SK-N-SH treated with all-trans-retinoic acid at 6 μM for 48 hours (cell line): ENCODE measurements around the gene STAG2.
"Not testable (repeated sequence)": the region's sequence is repeated elsewhere in the genome, so short reads cannot be mapped to it uniquely, and the experiment has no call there.

Source experiments
- ATAC-seq: fragments of 200-7000 bp; cut with Tn5 transposase; 3 replicates; pipeline ENCODE4 v1.9.1; 2020; ENCODE audit warnings: mild to moderate bottlenecking, moderate library complexity
- ARNTL ChIP-seq: fragments of 450-650 bp; formaldehyde crosslinking; IDR thresholded peaks from 2 replicates; pipeline ENCODE4 v1.5.0; 2020; ENCODE audit warnings: low read depth, mild to moderate bottlenecking, moderate library complexity, borderline replicate concordance
- BACH2 ChIP-seq: fragments of 250-450 bp; sonication (Bioruptor Pico); IDR thresholded peaks from 2 replicates; pipeline ENCODE4 v1.9.0; 2021; ENCODE audit warnings: mild to moderate bottlenecking, borderline replicate concordance
- CSDC2 ChIP-seq: fragments of 250-450 bp; sonication (Bioruptor Pico); IDR thresholded peaks from 2 replicates; pipeline ENCODE4 v1.5.0; 2020; ENCODE audit warnings: mild to moderate bottlenecking, moderate library complexity
- ESRRG ChIP-seq: fragments of 250-450 bp; sonication (Bioruptor Pico); IDR thresholded peaks from 2 replicates; pipeline ENCODE4 v1.6.1; 2021; ENCODE audit warnings: mild to moderate bottlenecking
- GLIS3 ChIP-seq: fragments of 250-450 bp; sonication (Bioruptor Pico); IDR thresholded peaks from 2 replicates; pipeline ENCODE4 v1.5.0; 2020; ENCODE audit warnings: mild to moderate bottlenecking, moderate library complexity
- ISL1 ChIP-seq: fragments of 250-450 bp; sonication (Bioruptor Pico); IDR thresholded peaks from 2 replicates; pipeline ENCODE4 v2.1.2; 2022; ENCODE audit warnings: mild to moderate bottlenecking, moderate library complexity
- OSR1 ChIP-seq: fragments of 250-450 bp; sonication (Bioruptor Pico); IDR thresholded peaks from 2 replicates; pipeline ENCODE4 v1.8.0; 2022; ENCODE audit warnings: moderate library complexity, mild to moderate bottlenecking, inconsistent platforms
- POU6F1 ChIP-seq: fragments of 250-450 bp; sonication (Bioruptor Pico); IDR thresholded peaks from 2 replicates; pipeline ENCODE4 v1.8.0; 2021; ENCODE audit warnings: low read depth, mild to moderate bottlenecking, moderate library complexity, borderline replicate concordance
- PPARA ChIP-seq: fragments of 250-450 bp; sonication (Bioruptor Pico); IDR thresholded peaks from 2 replicates; pipeline ENCODE4 v1.5.0; 2020; ENCODE audit warnings: mild to moderate bottlenecking, borderline replicate concordance
- RARB ChIP-seq: fragments of 250-450 bp; sonication (Bioruptor Pico); IDR thresholded peaks from 2 replicates; pipeline ENCODE4 v1.8.0; 2021; ENCODE audit warnings: mild to moderate bottlenecking, moderate library complexity
- SNAI2 ChIP-seq: fragments of 250-450 bp; sonication (Bioruptor Pico); IDR thresholded peaks from 2 replicates; pipeline ENCODE4 v1.5.0; 2020; ENCODE audit warnings: mild to moderate bottlenecking, moderate library complexity
- TCF4 ChIP-seq: fragments of 250-450 bp; sonication (Bioruptor Pico); IDR thresholded peaks from 2 replicates; pipeline ENCODE4 v1.8.0; 2021; ENCODE audit warnings: mild to moderate bottlenecking, moderate library complexity, borderline replicate concordance
- TOX ChIP-seq: fragments of 250-450 bp; sonication (Bioruptor Pico); IDR thresholded peaks from 2 replicates; pipeline ENCODE4 v1.8.0; 2021; ENCODE audit warnings: mild to moderate bottlenecking, moderate library complexity, borderline replicate concordance
- TSHZ2 ChIP-seq: fragments of 250-450 bp; sonication (Bioruptor Pico); IDR thresholded peaks from 2 replicates; pipeline ENCODE4 v1.5.0; 2020; ENCODE audit warnings: mild to moderate bottlenecking, moderate library complexity
- ZC3H10 ChIP-seq: fragments of 250-450 bp; sonication (Bioruptor Pico); IDR thresholded peaks from 2 replicates; pipeline ENCODE4 v1.5.1; 2021; ENCODE audit warnings: mild to moderate bottlenecking, moderate library complexity
- ZFP3 ChIP-seq: fragments of 250-450 bp; sonication (Bioruptor Pico); IDR thresholded peaks from 2 replicates; pipeline ENCODE4 v1.5.0; 2020; ENCODE audit warnings: mild to moderate bottlenecking, moderate library complexity
- ZFP30 ChIP-seq: fragments of 450-650 bp; formaldehyde crosslinking; IDR thresholded peaks from 2 replicates; pipeline ENCODE4 v1.5.0; 2022; ENCODE audit warnings: mild to moderate bottlenecking, moderate library complexity
- ZNF565 ChIP-seq: fragments of 450-650 bp; formaldehyde crosslinking; conservative IDR thresholded peaks from 2 replicates; pipeline ENCODE4 v1.5.0; 2020; ENCODE audit warnings: low read depth, mild to moderate bottlenecking, moderate library complexity
- ZNF70 ChIP-seq: fragments of 450-650 bp; formaldehyde crosslinking; IDR thresholded peaks from 2 replicates; pipeline ENCODE4 v1.5.0; 2020; ENCODE audit warnings: mild to moderate bottlenecking, moderate library complexity
- TF ChIP-seq, protein P1 (sequence below): fragments of 250-450 bp; sonication (Bioruptor Pico); IDR thresholded peaks from 2 replicates; pipeline ENCODE4 v1.8.0; 2020; ENCODE audit warnings: mild to moderate bottlenecking, moderate library complexity, borderline replicate concordance
- TF ChIP-seq, protein P2 (sequence below): fragments of 250-450 bp; sonication (Bioruptor Pico); IDR thresholded peaks from 2 replicates; pipeline ENCODE4 v1.5.1; 2021; ENCODE audit warnings: mild to moderate bottlenecking, moderate library complexity

Gene STAG2

DNA sequence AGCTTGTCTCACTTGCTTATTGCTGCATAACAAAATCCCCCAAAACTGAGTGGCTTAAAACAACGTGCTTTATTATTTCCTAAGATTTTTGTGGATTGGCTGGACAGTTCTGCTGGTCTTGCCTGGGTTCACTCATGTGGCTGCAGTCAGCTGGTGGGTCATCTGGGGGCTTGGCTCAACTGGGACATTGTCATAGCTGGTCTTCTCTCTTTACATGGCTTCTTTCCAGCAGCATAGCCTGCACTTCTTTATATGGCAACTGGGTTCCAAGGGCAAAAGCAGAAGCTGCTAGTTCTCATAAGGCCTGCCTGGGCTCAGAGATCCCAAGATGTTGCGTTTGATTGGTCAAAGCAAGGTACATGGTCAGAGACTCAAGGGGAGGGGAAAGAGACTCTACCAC, 33.7 kb upstream of the STAG2 start:
- no peak for TF ChIP-seq SNAI2 (CRISPR knock-in tag)
- TF ChIP-seq ZC3H10 (CRISPR knock-in tag): no peak
- TF ChIP-seq, protein P1, sequence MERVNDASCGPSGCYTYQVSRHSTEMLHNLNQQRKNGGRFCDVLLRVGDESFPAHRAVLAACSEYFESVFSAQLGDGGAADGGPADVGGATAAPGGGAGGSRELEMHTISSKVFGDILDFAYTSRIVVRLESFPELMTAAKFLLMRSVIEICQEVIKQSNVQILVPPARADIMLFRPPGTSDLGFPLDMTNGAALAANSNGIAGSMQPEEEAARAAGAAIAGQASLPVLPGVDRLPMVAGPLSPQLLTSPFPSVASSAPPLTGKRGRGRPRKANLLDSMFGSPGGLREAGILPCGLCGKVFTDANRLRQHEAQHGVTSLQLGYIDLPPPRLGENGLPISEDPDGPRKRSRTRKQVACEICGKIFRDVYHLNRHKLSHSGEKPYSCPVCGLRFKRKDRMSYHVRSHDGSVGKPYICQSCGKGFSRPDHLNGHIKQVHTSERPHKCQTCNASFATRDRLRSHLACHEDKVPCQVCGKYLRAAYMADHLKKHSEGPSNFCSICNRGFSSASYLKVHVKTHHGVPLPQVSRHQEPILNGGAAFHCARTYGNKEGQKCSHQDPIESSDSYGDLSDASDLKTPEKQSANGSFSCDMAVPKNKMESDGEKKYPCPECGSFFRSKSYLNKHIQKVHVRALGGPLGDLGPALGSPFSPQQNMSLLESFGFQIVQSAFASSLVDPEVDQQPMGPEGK (CRISPR knock-in tag): no peak
- no peak for TF ChIP-seq ZFP3 (CRISPR knock-in tag)
- no peak for TF ChIP-seq OSR1 (CRISPR knock-in tag)
- TF ChIP-seq TSHZ2 (CRISPR knock-in tag): no peak
- TF ChIP-seq CSDC2 (CRISPR knock-in tag): no peak
- no peak for TF ChIP-seq ZNF565 (CRISPR knock-in tag)
- no peak for TF ChIP-seq BACH2
- no peak for TF ChIP-seq ZFP30 (CRISPR knock-in tag)
- TF ChIP-seq ISL1: no peak
- no peak for TF ChIP-seq GLIS3 (CRISPR knock-in tag)
- ATAC-seq: no peak

DNA sequence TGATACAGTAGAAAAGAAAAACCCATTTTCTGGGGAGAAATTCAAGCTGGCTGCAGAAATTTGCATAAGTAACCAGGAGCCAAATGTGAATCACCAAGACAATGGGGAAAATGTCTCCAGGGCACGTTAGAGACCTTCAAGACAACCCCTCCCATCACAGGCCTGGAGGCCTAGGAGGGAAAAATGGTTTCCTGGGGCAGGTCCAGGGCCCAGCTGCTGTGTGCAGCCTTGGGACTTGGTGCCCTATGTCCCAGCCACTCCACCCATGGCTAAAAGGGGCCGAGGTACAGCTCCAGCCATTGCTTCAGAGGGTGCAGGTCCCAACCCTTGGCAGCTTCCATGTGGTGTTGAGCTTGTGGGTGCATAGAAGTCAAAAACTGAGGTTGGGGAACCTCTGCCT, 29.5 kb upstream of the STAG2 start:
- not testable (repeated sequence) for ATAC-seq

GRCh38 chrX:123943074-123943473, 18.4 kb upstream of the STAG2 start:
- TF ChIP-seq ESRRG (no peak), TCF4 (CRISPR knock-in tag) (no peak), ARNTL (no peak), RARB (no peak), TOX (no peak), TSHZ2 (CRISPR knock-in tag) (no peak), PPARA (CRISPR knock-in tag) (no peak), ISL1 (no peak), ZNF70 (no peak), ZC3H10 (CRISPR knock-in tag) (no peak), ZFP30 (CRISPR knock-in tag) (no peak), POU6F1 (CRISPR knock-in tag) (no peak), GLIS3 (CRISPR knock-in tag) (no peak)
- TF ChIP-seq, protein P1 (CRISPR knock-in tag): no peak
- TF ChIP-seq, protein P2, sequence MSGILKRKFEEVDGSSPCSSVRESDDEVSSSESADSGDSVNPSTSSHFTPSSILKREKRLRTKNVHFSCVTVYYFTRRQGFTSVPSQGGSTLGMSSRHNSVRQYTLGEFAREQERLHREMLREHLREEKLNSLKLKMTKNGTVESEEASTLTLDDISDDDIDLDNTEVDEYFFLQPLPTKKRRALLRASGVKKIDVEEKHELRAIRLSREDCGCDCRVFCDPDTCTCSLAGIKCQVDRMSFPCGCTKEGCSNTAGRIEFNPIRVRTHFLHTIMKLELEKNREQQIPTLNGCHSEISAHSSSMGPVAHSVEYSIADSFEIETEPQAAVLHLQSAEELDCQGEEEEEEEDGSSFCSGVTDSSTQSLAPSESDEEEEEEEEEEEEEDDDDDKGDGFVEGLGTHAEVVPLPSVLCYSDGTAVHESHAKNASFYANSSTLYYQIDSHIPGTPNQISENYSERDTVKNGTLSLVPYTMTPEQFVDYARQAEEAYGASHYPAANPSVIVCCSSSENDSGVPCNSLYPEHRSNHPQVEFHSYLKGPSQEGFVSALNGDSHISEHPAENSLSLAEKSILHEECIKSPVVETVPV (CRISPR knock-in tag): no peak
- no peak for ATAC-seq
